ENCODE measurements around the gene GNAQ.

- TF ChIP-seq CTCF (IDR thresholded peaks at IDR 0.05) (no peak), EP300 (IDR thresholded peaks at IDR 0.05) (no peak), POLR2A (IDR thresholded peaks at IDR 0.05; ENCODE audit: low read depth) (no peak)
These were observed 1.9 kb downstream of the GNAQ start for GRCh38 chr9:78029551-78030295.
